ENCODE results near the gene DLK2.
"Not testable (repeated sequence)": the region's sequence is repeated elsewhere in the genome, so short reads cannot be mapped to it uniquely, and the experiment has no call there.

DLK2 gene

DNA sequence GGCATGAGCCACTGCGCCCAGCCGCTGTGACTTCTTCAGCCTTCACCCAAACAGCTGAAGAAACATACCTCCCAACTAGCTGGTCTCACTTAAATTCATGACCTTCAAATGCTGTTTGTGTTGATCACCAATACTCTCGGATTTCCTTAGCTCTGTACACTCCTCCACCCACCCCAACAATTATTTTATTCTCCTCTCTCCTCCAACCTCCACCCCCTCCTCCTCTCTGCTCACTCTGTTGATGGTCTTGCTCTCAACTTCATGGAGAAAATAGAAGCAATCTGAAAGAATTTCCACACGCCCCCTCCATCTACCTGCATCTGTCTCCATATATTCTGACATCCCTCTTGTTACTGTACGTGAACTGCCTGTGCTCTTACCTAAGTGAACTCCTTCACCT lies 6.6 kb upstream of the DLK2 start:
- DNase-seq, result no peak
- peaks cover 45% of the 10 kb centered on the region for H3K27me3 Mint-ChIP-seq (ENCODE audit: low read depth, poor library complexity)
- peaks cover 5% of the 10 kb centered on the region for H3K9me3 Mint-ChIP-seq
- no peaks in the 10 kb centered on the region for H3K36me3 Mint-ChIP-seq (ENCODE audit: low read depth)
- no peak overlapping the region for H3K27ac Mint-ChIP-seq
- no peak overlapping the region for H3K4me3 Mint-ChIP-seq
- peaks cover 17% of the 10 kb centered on the region for H3K4me1 Mint-ChIP-seq
- TF ChIP-seq, protein P1, sequence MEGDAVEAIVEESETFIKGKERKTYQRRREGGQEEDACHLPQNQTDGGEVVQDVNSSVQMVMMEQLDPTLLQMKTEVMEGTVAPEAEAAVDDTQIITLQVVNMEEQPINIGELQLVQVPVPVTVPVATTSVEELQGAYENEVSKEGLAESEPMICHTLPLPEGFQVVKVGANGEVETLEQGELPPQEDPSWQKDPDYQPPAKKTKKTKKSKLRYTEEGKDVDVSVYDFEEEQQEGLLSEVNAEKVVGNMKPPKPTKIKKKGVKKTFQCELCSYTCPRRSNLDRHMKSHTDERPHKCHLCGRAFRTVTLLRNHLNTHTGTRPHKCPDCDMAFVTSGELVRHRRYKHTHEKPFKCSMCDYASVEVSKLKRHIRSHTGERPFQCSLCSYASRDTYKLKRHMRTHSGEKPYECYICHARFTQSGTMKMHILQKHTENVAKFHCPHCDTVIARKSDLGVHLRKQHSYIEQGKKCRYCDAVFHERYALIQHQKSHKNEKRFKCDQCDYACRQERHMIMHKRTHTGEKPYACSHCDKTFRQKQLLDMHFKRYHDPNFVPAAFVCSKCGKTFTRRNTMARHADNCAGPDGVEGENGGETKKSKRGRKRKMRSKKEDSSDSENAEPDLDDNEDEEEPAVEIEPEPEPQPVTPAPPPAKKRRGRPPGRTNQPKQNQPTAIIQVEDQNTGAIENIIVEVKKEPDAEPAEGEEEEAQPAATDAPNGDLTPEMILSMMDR (IDR thresholded peaks at IDR 0.05), result no peak

DNA sequence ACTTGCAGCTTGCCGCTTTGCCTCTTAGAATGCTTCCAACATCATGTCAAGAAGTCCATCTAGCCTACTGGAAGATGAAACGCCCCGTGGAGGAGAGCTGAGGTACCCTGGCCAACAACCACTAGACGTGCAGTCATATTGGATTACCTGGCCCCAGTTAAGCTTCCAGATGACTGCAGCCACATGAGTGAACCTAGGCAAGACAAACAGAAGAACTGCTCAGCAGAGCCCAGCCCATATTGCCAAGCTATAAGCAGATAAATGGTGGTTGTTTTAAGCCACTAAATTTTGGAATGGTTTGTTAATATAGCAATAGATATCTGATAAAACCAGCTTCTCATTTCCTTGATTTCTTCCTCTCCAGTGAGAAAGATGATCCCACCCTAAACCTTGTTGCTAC lies 4.7 kb upstream of the DLK2 start:
- H3K9me3 Mint-ChIP-seq, result peaks cover 5% of the 10 kb centered on the region
- TF ChIP-seq, protein P1 (IDR thresholded peaks at IDR 0.05), result no peak
- H3K27me3 Mint-ChIP-seq (ENCODE audit: low read depth, poor library complexity), result peaks cover 60% of the 10 kb centered on the region
- H3K27ac Mint-ChIP-seq, result no peak overlapping the region
- H3K36me3 Mint-ChIP-seq (ENCODE audit: low read depth), result no peaks in the 10 kb centered on the region
- H3K4me1 Mint-ChIP-seq, result peaks cover 28% of the 10 kb centered on the region
- no peak for DNase-seq
- H3K4me3 Mint-ChIP-seq, result no peak overlapping the region

DNA sequence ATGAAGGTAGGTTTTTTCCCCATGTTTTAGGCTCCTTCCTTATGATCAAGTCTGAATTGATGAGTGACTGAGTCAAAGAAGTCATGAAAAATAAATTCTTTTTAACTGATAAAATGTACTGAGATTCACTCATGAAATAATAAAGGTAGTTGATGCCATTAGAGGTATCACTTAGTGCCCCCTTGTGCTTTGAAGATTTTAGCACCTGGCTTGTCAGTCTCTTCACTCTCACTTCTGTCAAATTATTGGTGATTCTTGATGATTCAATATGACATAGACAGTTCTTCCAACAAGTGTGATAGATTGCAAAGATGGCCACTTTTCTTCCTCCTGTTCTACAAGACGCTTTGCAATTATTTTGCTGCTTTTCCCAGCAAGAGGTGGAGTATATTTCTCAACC lies 4.2 kb upstream of the DLK2 start:
- no peak overlapping the region for H3K27ac Mint-ChIP-seq
- no peak overlapping the region for H3K4me3 Mint-ChIP-seq
- H3K27me3 Mint-ChIP-seq (ENCODE audit: low read depth, poor library complexity), result peaks cover 62% of the 10 kb centered on the region
- H3K9me3 Mint-ChIP-seq, result peaks cover 5% of the 10 kb centered on the region
- TF ChIP-seq, protein P1 (IDR thresholded peaks at IDR 0.05), result no peak
- no peak for DNase-seq
- H3K36me3 Mint-ChIP-seq (ENCODE audit: low read depth), result no peaks in the 10 kb centered on the region
- H3K4me1 Mint-ChIP-seq, result peaks cover 28% of the 10 kb centered on the region

DNA sequence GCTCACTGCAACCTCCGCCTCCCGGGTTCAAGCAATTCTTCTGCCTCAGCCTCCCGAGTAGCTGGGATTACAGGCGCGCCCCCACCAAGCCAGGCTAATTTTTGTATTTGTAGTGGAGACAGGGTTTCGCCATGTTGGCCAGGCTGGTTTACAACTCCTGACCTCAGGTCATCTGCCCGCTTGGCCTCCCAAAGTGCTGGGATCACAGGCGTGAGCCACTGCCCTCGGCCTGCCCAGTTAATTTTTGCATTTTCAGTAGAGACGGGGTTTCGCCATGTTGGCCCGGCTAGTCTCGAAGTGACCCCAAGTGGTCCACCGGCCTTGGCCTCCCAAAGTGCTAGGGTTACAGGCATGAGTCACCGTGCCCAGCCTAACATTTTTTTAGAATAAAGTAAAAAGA lies 2.8 kb upstream of the DLK2 start:
- not testable (repeated sequence) for H3K4me3 Mint-ChIP-seq; H3K27ac Mint-ChIP-seq; DNase-seq; H3K9me3 Mint-ChIP-seq; H3K36me3 Mint-ChIP-seq (ENCODE audit: low read depth)
- H3K27me3 Mint-ChIP-seq (ENCODE audit: low read depth, poor library complexity), result peaks cover 72% of the 10 kb centered on the region
- H3K4me1 Mint-ChIP-seq, result peaks cover 31% of the 10 kb centered on the region

DNA sequence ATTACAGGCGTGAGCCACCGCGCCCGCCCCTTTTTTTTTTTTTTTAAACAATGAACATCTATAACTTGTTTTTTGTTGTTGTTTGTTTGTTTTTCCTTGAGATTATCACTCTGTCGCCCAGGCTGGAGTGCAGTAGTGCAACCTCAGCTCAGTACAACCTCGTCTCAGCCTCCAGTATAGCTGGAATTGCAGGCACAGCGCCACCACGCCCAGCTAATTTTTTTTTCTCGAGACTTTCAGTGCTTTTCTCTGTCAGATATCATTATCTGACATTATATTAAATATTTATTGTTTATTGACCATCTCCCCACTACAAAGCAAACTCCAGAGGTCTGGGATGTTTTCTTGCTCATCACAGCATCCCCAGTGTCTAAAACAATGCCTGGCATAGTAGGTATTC lies 2.3 kb upstream of the DLK2 start:
- peaks cover 5% of the 10 kb centered on the region for H3K9me3 Mint-ChIP-seq
- no peak overlapping the region for H3K4me3 Mint-ChIP-seq
- DNase-seq, result no peak

DNA sequence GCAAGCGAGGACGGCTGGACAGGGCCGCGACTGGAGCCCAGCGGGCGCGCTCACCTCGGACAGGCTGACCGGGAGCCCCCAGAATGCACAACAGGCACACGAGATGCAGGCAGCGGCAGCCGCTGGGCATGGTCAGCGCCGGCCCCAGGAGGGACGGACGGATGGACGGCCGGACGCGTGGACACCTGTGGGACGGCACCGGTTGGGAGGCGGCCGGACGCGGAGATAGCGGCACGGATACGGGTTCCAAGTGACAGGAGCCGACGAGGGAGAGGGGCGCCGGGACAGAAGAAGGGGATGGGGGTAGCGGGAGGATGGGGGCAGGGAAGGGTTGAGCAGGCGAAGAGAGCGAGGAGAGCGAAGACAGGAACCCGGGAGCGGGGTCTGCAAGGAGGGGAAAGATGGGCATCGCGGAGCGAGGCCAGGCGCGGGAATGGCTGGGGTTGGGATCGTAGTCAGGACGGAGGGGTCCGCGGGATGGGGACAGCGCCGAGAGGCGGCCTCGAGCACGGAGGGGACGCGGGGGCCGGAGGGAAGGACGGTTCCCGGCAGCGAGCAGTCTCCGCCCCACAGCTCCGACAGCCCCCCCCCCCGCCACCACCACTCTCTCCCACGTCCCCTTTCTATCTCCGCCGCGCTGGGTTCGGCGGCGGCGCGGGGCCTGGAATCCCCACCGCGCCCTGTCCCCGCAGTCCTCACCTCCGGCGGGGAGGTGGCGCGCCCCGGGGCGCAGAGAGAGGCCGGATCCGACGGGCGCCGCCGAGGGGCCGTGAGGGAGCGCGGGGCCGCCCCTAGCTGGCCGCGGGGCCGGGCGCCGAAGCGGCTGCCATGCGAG lies 435 bp downstream of the DLK2 start:
- no peaks in the 10 kb centered on the region for H3K9me3 Mint-ChIP-seq
- DNase-seq, result peak; percentile 94
- no peak overlapping the region for H3K27ac Mint-ChIP-seq
- H3K27me3 Mint-ChIP-seq (ENCODE audit: low read depth, poor library complexity), result peaks cover 54% of the 10 kb centered on the region
- peaks cover 10% of the 10 kb centered on the region for H3K36me3 Mint-ChIP-seq (ENCODE audit: low read depth)
- TF ChIP-seq, protein P1 (IDR thresholded peaks at IDR 0.05), result no peak
- peak overlapping the region; percentile 81 for H3K4me3 Mint-ChIP-seq
- H3K4me1 Mint-ChIP-seq, result peaks cover 18% of the 10 kb centered on the region

More for the DNA sequence above, 2.3 kb upstream of the DLK2 start:
- peaks cover 69% of the 10 kb centered on the region for H3K27me3 Mint-ChIP-seq (ENCODE audit: low read depth, poor library complexity)
- TF ChIP-seq, protein P1 (IDR thresholded peaks at IDR 0.05), result no peak
- H3K36me3 Mint-ChIP-seq (ENCODE audit: low read depth), result peaks cover 9% of the 10 kb centered on the region
- no peak overlapping the region for H3K27ac Mint-ChIP-seq
- H3K4me1 Mint-ChIP-seq, result peaks cover 26% of the 10 kb centered on the region
